Measurements from ENCODE around the gene MAPK8IP3.
"Not testable (repeated sequence)": the region's sequence is repeated elsewhere in the genome, so short reads cannot be mapped to it uniquely, and the experiment has no call there.

Gene MAPK8IP3

GRCh38 chr16:1731603-1732002 lies 25.6 kb downstream of the MAPK8IP3 start:
- Histone ChIP-seq H3K9me3 (ENCODE audit: control insufficient read depth, insufficient read depth, low read length) (no peaks in the 10 kb centered on the region), H3K36me3 (ENCODE audit: insufficient read depth, low read length) (no peaks in the 10 kb centered on the region), H3K9ac (ENCODE audit: low read depth, low read length) (no peak overlapping the region)

GRCh38 chr16:1732071-1732470 lies 26.1 kb downstream of the MAPK8IP3 start:
- no peaks in the 10 kb centered on the region for H3K36me3 ChIP-seq (ENCODE audit: insufficient read depth, low read length)

More at GRCh38 chr16:1731603-1732002, 25.6 kb downstream of the MAPK8IP3 start:
- H3K4me1 ChIP-seq (ENCODE audit: insufficient read depth, low read length) = no peaks in the 10 kb centered on the region

GRCh38 chr16:1732551-1732987 lies 26.6 kb downstream of the MAPK8IP3 start:
- not testable (repeated sequence) for H3K36me3 ChIP-seq (ENCODE audit: insufficient read depth, low read length); H3K9me3 ChIP-seq (ENCODE audit: control insufficient read depth, insufficient read depth, low read length); H3K9ac ChIP-seq (ENCODE audit: low read depth, low read length); H3K4me1 ChIP-seq (ENCODE audit: insufficient read depth, low read length)

More at GRCh38 chr16:1732071-1732470, 26.1 kb downstream of the MAPK8IP3 start:
- Histone ChIP-seq H3K4me1 (ENCODE audit: insufficient read depth, low read length) (no peaks in the 10 kb centered on the region), H3K9me3 (ENCODE audit: control insufficient read depth, insufficient read depth, low read length) (no peaks in the 10 kb centered on the region), H3K9ac (ENCODE audit: low read depth, low read length) (no peak overlapping the region)

GRCh38 chr16:1734123-1734522 lies 28.1 kb downstream of the MAPK8IP3 start:
- H3K36me3 ChIP-seq (ENCODE audit: insufficient read depth, low read length) = no peaks in the 10 kb centered on the region

GRCh38 chr16:1734816-1735215 lies 28.8 kb downstream of the MAPK8IP3 start:
- Histone ChIP-seq H3K4me1 (ENCODE audit: insufficient read depth, low read length) (no peaks in the 10 kb centered on the region), H3K36me3 (ENCODE audit: insufficient read depth, low read length) (no peaks in the 10 kb centered on the region), H3K9ac (ENCODE audit: low read depth, low read length) (no peak overlapping the region), H3K9me3 (ENCODE audit: control insufficient read depth, insufficient read depth, low read length) (no peaks in the 10 kb centered on the region)

More at GRCh38 chr16:1734123-1734522, 28.1 kb downstream of the MAPK8IP3 start:
- Histone ChIP-seq H3K4me1 (ENCODE audit: insufficient read depth, low read length) (no peaks in the 10 kb centered on the region), H3K9me3 (ENCODE audit: control insufficient read depth, insufficient read depth, low read length) (no peaks in the 10 kb centered on the region), H3K9ac (ENCODE audit: low read depth, low read length) (no peak overlapping the region)

- no peak overlapping the region for H3K9ac ChIP-seq (ENCODE audit: low read depth, low read length)
- no peaks in the 10 kb centered on the region for H3K36me3 ChIP-seq (ENCODE audit: insufficient read depth, low read length)
- 0 out of 2 replicates have a peak, but pooled peaks cover 3% of the 10 kb centered on the region for H3K4me1 ChIP-seq (ENCODE audit: insufficient read depth, low read length)
- no peaks in the 10 kb centered on the region for H3K9me3 ChIP-seq (ENCODE audit: control insufficient read depth, insufficient read depth, low read length)
These were observed 34.2 kb downstream of the MAPK8IP3 start for GRCh38 chr16:1740234-1740633.

- Histone ChIP-seq H3K36me3 (ENCODE audit: insufficient read depth, low read length) (no peaks in the 10 kb centered on the region), H3K9ac (ENCODE audit: low read depth, low read length) (no peak overlapping the region), H3K4me1 (ENCODE audit: insufficient read depth, low read length) (0 out of 2 replicates have a peak, but pooled peaks cover 5% of the 10 kb centered on the region), H3K9me3 (ENCODE audit: control insufficient read depth, insufficient read depth, low read length) (no peaks in the 10 kb centered on the region)
These were observed 34.9 kb downstream of the MAPK8IP3 start for GRCh38 chr16:1740781-1741490.

- Histone ChIP-seq H3K9ac (ENCODE audit: low read depth, low read length) (no peak overlapping the region), H3K4me1 (ENCODE audit: insufficient read depth, low read length) (peaks cover 5% of the 10 kb centered on the region; the same call in 1 of the 2 replicates), H3K9me3 (ENCODE audit: control insufficient read depth, insufficient read depth, low read length) (no peaks in the 10 kb centered on the region), H3K36me3 (ENCODE audit: insufficient read depth, low read length) (no peaks in the 10 kb centered on the region)
These were observed 35.7 kb downstream of the MAPK8IP3 start for GRCh38 chr16:1741553-1742165.

- H3K9me3 ChIP-seq (ENCODE audit: control insufficient read depth, insufficient read depth, low read length) = no peaks in the 10 kb centered on the region
- H3K4me1 ChIP-seq (ENCODE audit: insufficient read depth, low read length) = peaks cover 5% of the 10 kb centered on the region; the same call in 1 of the 2 replicates
- peaks cover 1% of the 10 kb centered on the region; the same call in 1 of the 2 replicates for H3K36me3 ChIP-seq (ENCODE audit: insufficient read depth, low read length)
- no peak overlapping the region for H3K9ac ChIP-seq (ENCODE audit: low read depth, low read length)
These were observed 37.7 kb downstream of the MAPK8IP3 start for GRCh38 chr16:1743376-1744337.

GRCh38 chr16:1744338-1744840 lies 38.4 kb downstream of the MAPK8IP3 start:
- peaks cover 6% of the 10 kb centered on the region; the same call in 1 of the 2 replicates for H3K36me3 ChIP-seq (ENCODE audit: insufficient read depth, low read length)
- H3K9ac ChIP-seq (ENCODE audit: low read depth, low read length) = no peak overlapping the region
- H3K4me1 ChIP-seq (ENCODE audit: insufficient read depth, low read length) = peaks cover 5% of the 10 kb centered on the region; the same call in 1 of the 2 replicates

GRCh38 chr16:1745181-1745899 lies 39.3 kb downstream of the MAPK8IP3 start:
- H3K9me3 ChIP-seq (ENCODE audit: control insufficient read depth, insufficient read depth, low read length) = no peaks in the 10 kb centered on the region
- no peak overlapping the region for H3K9ac ChIP-seq (ENCODE audit: low read depth, low read length)
- peaks cover 5% of the 10 kb centered on the region; the same call in 1 of the 2 replicates for H3K4me1 ChIP-seq (ENCODE audit: insufficient read depth, low read length)
- peaks cover 6% of the 10 kb centered on the region; the same call in 1 of the 2 replicates for H3K36me3 ChIP-seq (ENCODE audit: insufficient read depth, low read length)

More at GRCh38 chr16:1744338-1744840, 38.4 kb downstream of the MAPK8IP3 start:
- H3K9me3 ChIP-seq (ENCODE audit: control insufficient read depth, insufficient read depth, low read length) = no peaks in the 10 kb centered on the region

- Histone ChIP-seq H3K36me3 (ENCODE audit: insufficient read depth, low read length) (peaks cover 6% of the 10 kb centered on the region; the same call in 1 of the 2 replicates), H3K4me1 (ENCODE audit: insufficient read depth, low read length) (peaks cover 5% of the 10 kb centered on the region; the same call in 1 of the 2 replicates), H3K9ac (ENCODE audit: low read depth, low read length) (no peak overlapping the region), H3K9me3 (ENCODE audit: control insufficient read depth, insufficient read depth, low read length) (no peaks in the 10 kb centered on the region)
These were observed 40.1 kb downstream of the MAPK8IP3 start for GRCh38 chr16:1745900-1746692.

Data from ES-I3 (cell line).